ENCODE results near the gene CAMK2N1. TPM values are rescaled to one million over a fixed set of nuclear protein-coding genes. Genes with fewer than 3 reads are reported as not detected.

The CAMK2N1 gene
- total and polyA plus RNA-seq, 2 of the 13 experiments (the other 11 are each of a cell fraction or from before 2014, with no cell fraction given): 38.0 to 38.6 TPM

GRCh38 chr1:20507564-20508410 lies 21.8 kb upstream of the CAMK2N1 start, which contains the start of gene MUL1 (continued):
- peak; percentile 67; the same call in 1 of the 2 replicates for TF ChIP-seq HNRNPL (IDR thresholded peaks at IDR 0.05; ENCODE audit: low read depth, low read length)
- no peak for TF ChIP-seq PPARG (CRISPR knock-in tag; conservative IDR thresholded peaks at IDR 0.05)
- peak; percentile 88 for TF ChIP-seq RBM22 (optimal IDR thresholded peaks at IDR 0.05; ENCODE audit: low read length)
- no peak for TF ChIP-seq SIX4 (CRISPR knock-in tag; IDR thresholded peaks at IDR 0.05)
- peak; percentile 77; the same call in 1 of the 2 replicates for TF ChIP-seq IRF2 (CRISPR knock-in tag; IDR thresholded peaks at IDR 0.05)
- TF ChIP-seq SIN3A (IDR thresholded peaks at IDR 0.05; ENCODE audit: borderline replicate concordance, low read depth, low read length): peak; percentile 93
- TF ChIP-seq ZBTB38 (CRISPR knock-in tag; IDR thresholded peaks at IDR 0.05): peak; percentile 85; the same call in 1 of the 2 replicates
- TF ChIP-seq HOXA3 (CRISPR knock-in tag; IDR thresholded peaks at IDR 0.05): peak; percentile 95
- peak; percentile 87; the same call in 1 of the 2 replicates for TF ChIP-seq ZMAT3 (CRISPR knock-in tag; conservative IDR thresholded peaks at IDR 0.05)
- peak; percentile 49; the same call in 1 of the 2 replicates for TF ChIP-seq SP4 (CRISPR knock-in tag; IDR thresholded peaks at IDR 0.05)
- TF ChIP-seq EEA1 (CRISPR knock-in tag; IDR thresholded peaks at IDR 0.05; ENCODE audit: borderline replicate concordance): peak; percentile 81; the same call in 1 of the 2 replicates
- peak; percentile 40; the same call in 1 of the 2 replicates for TF ChIP-seq CBFB (CRISPR knock-in tag; IDR thresholded peaks at IDR 0.05)
- TF ChIP-seq, protein P1, sequence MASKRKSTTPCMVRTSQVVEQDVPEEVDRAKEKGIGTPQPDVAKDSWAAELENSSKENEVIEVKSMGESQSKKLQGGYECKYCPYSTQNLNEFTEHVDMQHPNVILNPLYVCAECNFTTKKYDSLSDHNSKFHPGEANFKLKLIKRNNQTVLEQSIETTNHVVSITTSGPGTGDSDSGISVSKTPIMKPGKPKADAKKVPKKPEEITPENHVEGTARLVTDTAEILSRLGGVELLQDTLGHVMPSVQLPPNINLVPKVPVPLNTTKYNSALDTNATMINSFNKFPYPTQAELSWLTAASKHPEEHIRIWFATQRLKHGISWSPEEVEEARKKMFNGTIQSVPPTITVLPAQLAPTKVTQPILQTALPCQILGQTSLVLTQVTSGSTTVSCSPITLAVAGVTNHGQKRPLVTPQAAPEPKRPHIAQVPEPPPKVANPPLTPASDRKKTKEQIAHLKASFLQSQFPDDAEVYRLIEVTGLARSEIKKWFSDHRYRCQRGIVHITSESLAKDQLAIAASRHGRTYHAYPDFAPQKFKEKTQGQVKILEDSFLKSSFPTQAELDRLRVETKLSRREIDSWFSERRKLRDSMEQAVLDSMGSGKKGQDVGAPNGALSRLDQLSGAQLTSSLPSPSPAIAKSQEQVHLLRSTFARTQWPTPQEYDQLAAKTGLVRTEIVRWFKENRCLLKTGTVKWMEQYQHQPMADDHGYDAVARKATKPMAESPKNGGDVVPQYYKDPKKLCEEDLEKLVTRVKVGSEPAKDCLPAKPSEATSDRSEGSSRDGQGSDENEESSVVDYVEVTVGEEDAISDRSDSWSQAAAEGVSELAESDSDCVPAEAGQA (IDR thresholded peaks at IDR 0.05; ENCODE audit: low read depth): peak; percentile 79
- TF ChIP-seq, protein P1 (CRISPR knock-in tag; IDR thresholded peaks at IDR 0.05; ENCODE audit: borderline replicate concordance): no peak
- peak; percentile 20; the same call in 1 of the 2 replicates for TF ChIP-seq ZSCAN21 (CRISPR knock-in tag; IDR thresholded peaks at IDR 0.05; ENCODE audit: borderline replicate concordance)
- peak; percentile 71 for TF ChIP-seq ASH2L (IDR thresholded peaks at IDR 0.05; ENCODE audit: insufficient read length, low read depth, low read length)
- peak; percentile 26 for TF ChIP-seq RARA (CRISPR knock-in tag; IDR thresholded peaks at IDR 0.05)
- TF ChIP-seq ZNF772 (CRISPR knock-in tag; IDR thresholded peaks at IDR 0.05): peak; percentile 52
- TF ChIP-seq ZEB1 (IDR thresholded peaks at IDR 0.05; ENCODE audit: insufficient replicate concordance, low read depth): peak; percentile 36
- TF ChIP-seq MXD1 (CRISPR knock-in tag; IDR thresholded peaks at IDR 0.05): peak; percentile 67
- no peak for TF ChIP-seq TERF1 (CRISPR knock-in tag; IDR thresholded peaks at IDR 0.05)
- peak; percentile 97 for TF ChIP-seq YEATS2 (CRISPR knock-in tag; IDR thresholded peaks at IDR 0.05; ENCODE audit: borderline replicate concordance)
- TF ChIP-seq THAP11 (CRISPR knock-in tag; IDR thresholded peaks at IDR 0.05): peak; percentile 94
